Nephron (organoid): ENCODE results near the gene SUCLA2.

ENCODE experiments used
- H3K27ac Mint-ChIP-seq, 3 experiments: 2 replicates each; pipeline ENCODE4 v1.8.0; 2020; ENCODE audit warnings: mixed read lengths in 3 of 3, mild to moderate bottlenecking in 2 of 3, moderate library complexity in 1 of 3
- H3K27me3 Mint-ChIP-seq: 2 replicates; pipeline ENCODE4 v1.8.0; 2021; ENCODE audit warnings: low read depth, mild to moderate bottlenecking, moderate library complexity, mixed read lengths
- H3K36me3 Mint-ChIP-seq: 2 replicates; pipeline ENCODE4 v1.8.0; 2020; ENCODE audit warnings: low read depth, mixed read lengths
- H3K4me1 Mint-ChIP-seq: 2 replicates; pipeline ENCODE4 v1.8.0; 2020; ENCODE audit warnings: mixed read lengths
- H3K4me3 Mint-ChIP-seq, 3 experiments: 2 replicates each; pipeline ENCODE4 v1.8.0; 2020; ENCODE audit warnings: mild to moderate bottlenecking in 3 of 3, mixed read lengths in 3 of 3, moderate library complexity in 2 of 3
- H3K9me3 Mint-ChIP-seq: 2 replicates; pipeline ENCODE4 v1.8.0; 2020; ENCODE audit warnings: mixed read lengths
- CTCF ChIP-seq, 3 experiments: fragments of 200-600 bp; sonication (generic); IDR thresholded peaks; one replicate each; pipeline ENCODE4 v1.5.0; 2021; ENCODE audit warnings: antibody characterized with exemption in 3 of 3; ENCODE audit not compliant: unreplicated experiment in 3 of 3

SUCLA2 gene

GRCh38 chr13:47991859-47992258 is 9.2 kb downstream of the SUCLA2 start:
- Mint-ChIP-seq H3K36me3 (peaks cover 67% of the 10 kb centered on the region), H3K4me1 (no peaks in the 10 kb centered on the region), H3K4me3 (no peak overlapping the region), H3K27me3 (no peaks in the 10 kb centered on the region), H3K9me3 (no peaks in the 10 kb centered on the region), H3K27ac (no peak overlapping the region)
- no peak for TF ChIP-seq CTCF (IDR thresholded peaks at IDR 0.05; ENCODE audit: unreplicated experiment in 3 of 3)

GRCh38 chr13:47990920-47991466 is 10.1 kb downstream of the SUCLA2 start:
- H3K9me3 Mint-ChIP-seq, result no peaks in the 10 kb centered on the region
- H3K27ac Mint-ChIP-seq, result no peak overlapping the region
- H3K36me3 Mint-ChIP-seq, result peaks cover 73% of the 10 kb centered on the region
- no peaks in the 10 kb centered on the region for H3K27me3 Mint-ChIP-seq
- H3K4me3 Mint-ChIP-seq, result no peak overlapping the region
- no peak for TF ChIP-seq CTCF (IDR thresholded peaks at IDR 0.05; ENCODE audit: unreplicated experiment in 3 of 3)
- no peaks in the 10 kb centered on the region for H3K4me1 Mint-ChIP-seq

GRCh38 chr13:47990427-47990826 is 10.6 kb downstream of the SUCLA2 start:
- H3K4me3 Mint-ChIP-seq, result no peak overlapping the region
- no peak for TF ChIP-seq CTCF (IDR thresholded peaks at IDR 0.05; ENCODE audit: unreplicated experiment in 3 of 3)

GRCh38 chr13:47983070-47983469 is 18.0 kb downstream of the SUCLA2 start:
- H3K27me3 Mint-ChIP-seq, result no peaks in the 10 kb centered on the region
- no peak overlapping the region for H3K27ac Mint-ChIP-seq
- H3K36me3 Mint-ChIP-seq, result peaks cover 92% of the 10 kb centered on the region
- TF ChIP-seq CTCF (IDR thresholded peaks at IDR 0.05; ENCODE audit: unreplicated experiment in 3 of 3), result no peak
- H3K4me1 Mint-ChIP-seq, result no peaks in the 10 kb centered on the region
- peaks cover 27% of the 10 kb centered on the region for H3K9me3 Mint-ChIP-seq
- no peak overlapping the region for H3K4me3 Mint-ChIP-seq

More at GRCh38 chr13:47990427-47990826, 10.6 kb downstream of the SUCLA2 start:
- no peak overlapping the region for H3K27ac Mint-ChIP-seq
- no peaks in the 10 kb centered on the region for H3K27me3 Mint-ChIP-seq
- H3K36me3 Mint-ChIP-seq, result peaks cover 78% of the 10 kb centered on the region
- no peaks in the 10 kb centered on the region for H3K4me1 Mint-ChIP-seq
- H3K9me3 Mint-ChIP-seq, result no peaks in the 10 kb centered on the region

GRCh38 chr13:47976325-47976724 is 24.7 kb downstream of the SUCLA2 start:
- Mint-ChIP-seq H3K27me3 (no peaks in the 10 kb centered on the region), H3K4me3 (no peak overlapping the region), H3K9me3 (peaks cover 40% of the 10 kb centered on the region), H3K27ac (no peak overlapping the region), H3K36me3 (peaks cover 92% of the 10 kb centered on the region), H3K4me1 (no peaks in the 10 kb centered on the region)
- no peak for TF ChIP-seq CTCF (IDR thresholded peaks at IDR 0.05; ENCODE audit: unreplicated experiment in 3 of 3)

GRCh38 chr13:47964863-47965262 is 36.2 kb downstream of the SUCLA2 start:
- no peak overlapping the region for H3K4me3 Mint-ChIP-seq
- peaks cover 94% of the 10 kb centered on the region for H3K36me3 Mint-ChIP-seq
- H3K27me3 Mint-ChIP-seq, result no peaks in the 10 kb centered on the region
- H3K27ac Mint-ChIP-seq, result no peak overlapping the region
- no peaks in the 10 kb centered on the region for H3K4me1 Mint-ChIP-seq
- H3K9me3 Mint-ChIP-seq, result peaks cover 34% of the 10 kb centered on the region
- no peak for TF ChIP-seq CTCF (IDR thresholded peaks at IDR 0.05; ENCODE audit: unreplicated experiment in 3 of 3)
